Thyroid gland (tissue), 4 donors: Measurements from ENCODE around the gene SORCS2. TPM values are rescaled to one million over a fixed set of nuclear protein-coding genes. Genes with fewer than 3 reads are reported as not detected.

Experiments used
- DNase-seq, 2 donors: peaks; one replicate each; pipeline ENCODE4 v3.0.0-alpha.2; 2019
- H3K27ac ChIP-seq, 3 donors: fragments of 200-600 bp; sonication (generic); 1 replicate in 2 of 3; 2 replicates in 1 of 3; pipeline ENCODE4 v1.5.1; 2016 to 2019; ENCODE audit warnings: mild to moderate bottlenecking in 1 of 3, moderate library complexity in 1 of 3
- H3K27me3 ChIP-seq: fragments of 200-600 bp; sonication (generic); one replicate; pipeline ENCODE4 v1.5.1; 2019
- H3K36me3 ChIP-seq, 2 donors: fragments of 200-600 bp; sonication (generic); one replicate each; pipeline ENCODE4 v1.5.1; 2016 to 2019
- H3K4me1 ChIP-seq, 2 donors: fragments of 200-600 bp; sonication (generic); one replicate each; pipeline ENCODE4 v1.5.1; 2017 to 2019
- H3K4me3 ChIP-seq, 3 donors: fragments of 200-600 bp; sonication (generic); replicated peaks in 1 of 3; 1 replicate in 2 of 3; 2 replicates in 1 of 3; pipeline ENCODE4 v1.5.1; 2016; ENCODE audit warnings: mild to moderate bottlenecking in 1 of 3
- H3K9me3 ChIP-seq: fragments of 200-600 bp; sonication (generic); one replicate; pipeline ENCODE4 v1.5.1; 2017
- POLR2A ChIP-seq, 2 donors: fragments of 450-650 bp; IDR thresholded peaks; one replicate each; pipeline ENCODE4 v1.6.1; 2017; ENCODE audit warnings: antibody characterized with exemption in 2 of 2, mild to moderate bottlenecking in 2 of 2, moderate library complexity in 1 of 2
- WGBS, 2 donors: methylation state at CpG; one replicate each; pipeline ENCODE4 v1.1.5; 2017; 5-methylcytosine and 5-hydroxymethylcytosine counted together
- intact Hi-C: fragments of 100-400 bp; cut with DNase I; formaldehyde crosslinking; loops from one replicate; pipeline ENCODE4 v1.15.1; 2023
- total RNA-seq, 4 donors: library from RNA; depleted of rRNA; stranded (reverse); fragments of >200 nt; gene quantifications; one replicate each; pipeline ENCODE4 v1.2.3, GENCODE V29; 2016
- TF ChIP-seq, protein P1 (sequence below), 6 experiments: fragments of 200-600 bp in 3 of 6; fragments of 450-650 bp in 3 of 6; sonication (generic) in 3 of 6; IDR thresholded peaks; one replicate each; pipeline ENCODE4 v1.5.1; 2016 to 2019; ENCODE audit warnings: antibody characterized with exemption in 6 of 6, mild to moderate bottlenecking in 2 of 6, inconsistent platforms in 1 of 6, moderate library complexity in 1 of 6

Gene SORCS2
- total RNA-seq, 4 donors from 2014 or later, result 1.7 to 13.6 (median 3.6) TPM

GRCh38 chr4:7680731-7681130 lies 488.4 kb downstream of the SORCS2 start:
- Histone ChIP-seq H3K9me3 (no peaks in the 10 kb centered on the region), H3K27ac (no peak overlapping the region), H3K4me3 (no peak overlapping the region), H3K4me1 (no peaks in the 10 kb centered on the region), H3K36me3 (no peaks in the 10 kb centered on the region), H3K27me3 (no peaks in the 10 kb centered on the region)
- no peak for DNase-seq
- TF ChIP-seq, protein P1, sequence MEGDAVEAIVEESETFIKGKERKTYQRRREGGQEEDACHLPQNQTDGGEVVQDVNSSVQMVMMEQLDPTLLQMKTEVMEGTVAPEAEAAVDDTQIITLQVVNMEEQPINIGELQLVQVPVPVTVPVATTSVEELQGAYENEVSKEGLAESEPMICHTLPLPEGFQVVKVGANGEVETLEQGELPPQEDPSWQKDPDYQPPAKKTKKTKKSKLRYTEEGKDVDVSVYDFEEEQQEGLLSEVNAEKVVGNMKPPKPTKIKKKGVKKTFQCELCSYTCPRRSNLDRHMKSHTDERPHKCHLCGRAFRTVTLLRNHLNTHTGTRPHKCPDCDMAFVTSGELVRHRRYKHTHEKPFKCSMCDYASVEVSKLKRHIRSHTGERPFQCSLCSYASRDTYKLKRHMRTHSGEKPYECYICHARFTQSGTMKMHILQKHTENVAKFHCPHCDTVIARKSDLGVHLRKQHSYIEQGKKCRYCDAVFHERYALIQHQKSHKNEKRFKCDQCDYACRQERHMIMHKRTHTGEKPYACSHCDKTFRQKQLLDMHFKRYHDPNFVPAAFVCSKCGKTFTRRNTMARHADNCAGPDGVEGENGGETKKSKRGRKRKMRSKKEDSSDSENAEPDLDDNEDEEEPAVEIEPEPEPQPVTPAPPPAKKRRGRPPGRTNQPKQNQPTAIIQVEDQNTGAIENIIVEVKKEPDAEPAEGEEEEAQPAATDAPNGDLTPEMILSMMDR (IDR thresholded peaks at IDR 0.05), result no peak
- no peak for TF ChIP-seq POLR2A (IDR thresholded peaks at IDR 0.05)
- 89 to 92% methylated on average over 1 of the region's 1 CpG for WGBS, 2 donors
- intact Hi-C loops, result no loop called here

GRCh38 chr4:7683126-7683703 lies 490.9 kb downstream of the SORCS2 start:
- no peak overlapping the region for H3K4me3 ChIP-seq
- intact Hi-C loops, result no loop called here
- no peaks in the 10 kb centered on the region for H3K9me3 ChIP-seq
- no peaks in the 10 kb centered on the region for H3K4me1 ChIP-seq
- TF ChIP-seq POLR2A (IDR thresholded peaks at IDR 0.05), result no peak
- TF ChIP-seq, protein P1 (IDR thresholded peaks at IDR 0.05), result no peak
- H3K27me3 ChIP-seq, result no peaks in the 10 kb centered on the region
- DNase-seq, result no peak
- no peak overlapping the region for H3K27ac ChIP-seq
- WGBS, 2 donors, result 92 to 100% methylated on average over 1 to 4 of the region's 5 CpGs
- no peaks in the 10 kb centered on the region for H3K36me3 ChIP-seq

- Histone ChIP-seq H3K27me3 (no peaks in the 10 kb centered on the region), H3K36me3 (no peaks in the 10 kb centered on the region), H3K9me3 (no peaks in the 10 kb centered on the region), H3K4me3 (no peak overlapping the region), H3K27ac (no peak overlapping the region), H3K4me1 (no peaks in the 10 kb centered on the region)
- WGBS, 2 donors, result 90 to 94% methylated on average over 3 of the region's 3 CpGs
- TF ChIP-seq, protein P1 (IDR thresholded peaks at IDR 0.05), result no peak
- TF ChIP-seq POLR2A (IDR thresholded peaks at IDR 0.05), result no peak
- no peak for DNase-seq
- intact Hi-C loops, result no loop called here
These were observed 492.0 kb downstream of the SORCS2 start for GRCh38 chr4:7684294-7684693.

DNA sequence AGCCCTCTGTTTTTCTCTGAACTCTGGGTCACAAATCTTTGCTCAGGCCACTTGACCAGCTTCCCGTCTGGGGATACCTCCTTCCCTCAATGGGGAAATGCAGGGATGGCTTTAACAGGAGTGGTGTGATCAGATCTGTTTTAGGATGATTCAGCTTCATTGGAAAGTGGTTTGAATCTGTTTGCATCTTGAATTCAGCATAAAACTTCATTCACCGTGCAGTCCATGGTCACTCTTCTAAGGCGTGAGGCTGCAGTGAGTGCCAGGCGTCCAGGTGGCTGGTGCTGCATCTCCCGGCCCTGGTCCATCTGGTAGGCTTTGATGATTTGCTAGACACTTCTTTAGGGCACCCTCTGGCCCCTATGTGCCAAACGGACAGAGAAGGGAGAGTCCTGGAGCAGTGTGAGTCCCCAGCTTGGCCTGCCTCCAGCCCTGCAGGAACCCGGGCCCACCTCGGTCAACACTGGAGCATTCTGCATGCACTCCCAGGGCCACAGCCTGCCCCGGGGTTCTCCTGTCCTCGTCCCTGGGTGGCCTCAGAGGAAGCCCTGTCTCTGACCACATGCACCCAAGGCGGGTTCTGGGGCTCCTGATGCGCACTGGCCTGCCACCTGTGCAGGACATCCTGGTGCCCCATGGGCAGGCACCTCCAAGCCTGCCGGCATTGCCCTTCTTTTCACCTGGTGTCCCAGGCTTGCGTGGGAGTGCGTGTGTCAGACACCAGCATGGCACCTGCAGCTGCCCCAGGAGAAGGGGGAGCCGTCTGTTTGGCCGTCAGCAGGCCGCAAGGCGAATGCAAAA lies 493.9 kb downstream of the SORCS2 start:
- WGBS, 2 donors, result 83 to 97% methylated on average over 4 to 16 of the region's 19 CpGs
- TF ChIP-seq, protein P1 (IDR thresholded peaks at IDR 0.05), result no peak
- TF ChIP-seq POLR2A (IDR thresholded peaks at IDR 0.05), result no peak
- H3K4me3 ChIP-seq, result no peak overlapping the region
- no peaks in the 10 kb centered on the region for H3K27me3 ChIP-seq
- no peaks in the 10 kb centered on the region for H3K4me1 ChIP-seq
- H3K36me3 ChIP-seq, result no peaks in the 10 kb centered on the region
- no peak overlapping the region for H3K27ac ChIP-seq
- no peak for DNase-seq
- no peaks in the 10 kb centered on the region for H3K9me3 ChIP-seq
- intact Hi-C loops, result no loop called here

- Histone ChIP-seq H3K4me1 (no peaks in the 10 kb centered on the region), H3K36me3 (no peaks in the 10 kb centered on the region), H3K9me3 (no peaks in the 10 kb centered on the region), H3K27ac (no peak overlapping the region), H3K4me3 (no peak overlapping the region), H3K27me3 (no peaks in the 10 kb centered on the region)
- TF ChIP-seq POLR2A (IDR thresholded peaks at IDR 0.05), result no peak
- TF ChIP-seq, protein P1 (IDR thresholded peaks at IDR 0.05), result no peak
- WGBS, 2 donors, result 90 to 96% methylated on average over 7 to 9 of the region's 9 CpGs
- intact Hi-C loops, result no loop called here
- no peak for DNase-seq
These were observed 494.7 kb downstream of the SORCS2 start for GRCh38 chr4:7687006-7687405.
